Measurements from ENCODE around the gene CENATAC.
"Not testable (repeated sequence)": the region's sequence is repeated elsewhere in the genome, so short reads cannot be mapped to it uniquely, and the experiment has no call there.

GRCh38 chr11:119033421-119033820, 35.5 kb downstream of the CENATAC start:
- not testable (repeated sequence) for TF ChIP-seq EZH2 (IDR thresholded peaks at IDR 0.05; ENCODE audit: low read length, unreplicated experiment); EZH2phosphoT487 (IDR thresholded peaks at IDR 0.05; ENCODE audit: borderline replicate concordance, low read length)
- TF ChIP-seq, protein P1, sequence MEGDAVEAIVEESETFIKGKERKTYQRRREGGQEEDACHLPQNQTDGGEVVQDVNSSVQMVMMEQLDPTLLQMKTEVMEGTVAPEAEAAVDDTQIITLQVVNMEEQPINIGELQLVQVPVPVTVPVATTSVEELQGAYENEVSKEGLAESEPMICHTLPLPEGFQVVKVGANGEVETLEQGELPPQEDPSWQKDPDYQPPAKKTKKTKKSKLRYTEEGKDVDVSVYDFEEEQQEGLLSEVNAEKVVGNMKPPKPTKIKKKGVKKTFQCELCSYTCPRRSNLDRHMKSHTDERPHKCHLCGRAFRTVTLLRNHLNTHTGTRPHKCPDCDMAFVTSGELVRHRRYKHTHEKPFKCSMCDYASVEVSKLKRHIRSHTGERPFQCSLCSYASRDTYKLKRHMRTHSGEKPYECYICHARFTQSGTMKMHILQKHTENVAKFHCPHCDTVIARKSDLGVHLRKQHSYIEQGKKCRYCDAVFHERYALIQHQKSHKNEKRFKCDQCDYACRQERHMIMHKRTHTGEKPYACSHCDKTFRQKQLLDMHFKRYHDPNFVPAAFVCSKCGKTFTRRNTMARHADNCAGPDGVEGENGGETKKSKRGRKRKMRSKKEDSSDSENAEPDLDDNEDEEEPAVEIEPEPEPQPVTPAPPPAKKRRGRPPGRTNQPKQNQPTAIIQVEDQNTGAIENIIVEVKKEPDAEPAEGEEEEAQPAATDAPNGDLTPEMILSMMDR (conservative IDR thresholded peaks at IDR 0.05; ENCODE audit: low read depth, low read length): not testable (repeated sequence)

Measured in PC-3 (cell line).